PC-3 (cell line): ENCODE data around the gene TNRC6B.

Source experiments
- EZH2 ChIP-seq: fragments of 300-600 bp; sonication (generic); IDR thresholded peaks from one replicate; pipeline ENCODE4 v1.6.1; 2017; ENCODE audit warnings: antibody characterized with exemption, mild to moderate bottlenecking, low read length; ENCODE audit not compliant: unreplicated experiment
- EZH2phosphoT487 ChIP-seq: fragments of 300-600 bp; sonication (generic); IDR thresholded peaks from 2 replicates; pipeline ENCODE4 v1.6.1; 2018; ENCODE audit warnings: mild to moderate bottlenecking, antibody characterized with exemption, low read length, borderline replicate concordance
- TF ChIP-seq, protein P1 (sequence below): fragments of 300-600 bp; sonication (generic); conservative IDR thresholded peaks from 2 replicates; pipeline ENCODE4 v1.5.1; 2017; ENCODE audit warnings: antibody characterized with exemption, low read depth, mild to moderate bottlenecking, low read length

DNA sequence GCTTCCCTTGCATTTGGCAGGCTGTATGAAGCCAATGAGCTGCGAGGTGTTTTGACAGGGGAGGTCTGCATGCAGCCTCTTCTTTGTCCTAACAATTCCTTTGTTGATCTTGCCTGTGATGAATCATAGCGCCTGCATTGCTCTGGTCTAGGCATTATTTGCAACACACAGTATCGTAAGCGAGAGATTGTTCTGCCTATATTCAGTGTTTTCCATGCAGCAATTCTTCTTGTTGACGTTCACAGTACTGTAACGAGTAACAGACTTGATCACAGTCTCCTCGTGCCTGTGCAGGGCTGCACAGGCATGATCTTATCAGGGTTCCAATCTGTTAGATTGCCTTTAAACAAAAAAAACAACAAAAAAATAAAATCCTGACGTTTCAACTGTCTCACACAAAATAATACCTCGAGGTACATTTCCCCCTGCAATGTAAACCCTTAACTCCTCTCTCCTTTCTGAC is 154.6 kb downstream of the TNRC6B start:
- TF ChIP-seq, protein P1, sequence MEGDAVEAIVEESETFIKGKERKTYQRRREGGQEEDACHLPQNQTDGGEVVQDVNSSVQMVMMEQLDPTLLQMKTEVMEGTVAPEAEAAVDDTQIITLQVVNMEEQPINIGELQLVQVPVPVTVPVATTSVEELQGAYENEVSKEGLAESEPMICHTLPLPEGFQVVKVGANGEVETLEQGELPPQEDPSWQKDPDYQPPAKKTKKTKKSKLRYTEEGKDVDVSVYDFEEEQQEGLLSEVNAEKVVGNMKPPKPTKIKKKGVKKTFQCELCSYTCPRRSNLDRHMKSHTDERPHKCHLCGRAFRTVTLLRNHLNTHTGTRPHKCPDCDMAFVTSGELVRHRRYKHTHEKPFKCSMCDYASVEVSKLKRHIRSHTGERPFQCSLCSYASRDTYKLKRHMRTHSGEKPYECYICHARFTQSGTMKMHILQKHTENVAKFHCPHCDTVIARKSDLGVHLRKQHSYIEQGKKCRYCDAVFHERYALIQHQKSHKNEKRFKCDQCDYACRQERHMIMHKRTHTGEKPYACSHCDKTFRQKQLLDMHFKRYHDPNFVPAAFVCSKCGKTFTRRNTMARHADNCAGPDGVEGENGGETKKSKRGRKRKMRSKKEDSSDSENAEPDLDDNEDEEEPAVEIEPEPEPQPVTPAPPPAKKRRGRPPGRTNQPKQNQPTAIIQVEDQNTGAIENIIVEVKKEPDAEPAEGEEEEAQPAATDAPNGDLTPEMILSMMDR = no peak
- TF ChIP-seq EZH2 (no peak), EZH2phosphoT487 (no peak)
